ENCODE results near the gene PLPP2. TPM values are rescaled to one million over a fixed set of nuclear protein-coding genes. Genes with fewer than 3 reads are reported as not detected.

Gene PLPP2
- total RNA-seq, 3 donors from 2014 or later (not counting 1 experiment from before 2014, with no cell fraction given) = 0.85 to 6.2 (median 1.0) TPM

DNA sequence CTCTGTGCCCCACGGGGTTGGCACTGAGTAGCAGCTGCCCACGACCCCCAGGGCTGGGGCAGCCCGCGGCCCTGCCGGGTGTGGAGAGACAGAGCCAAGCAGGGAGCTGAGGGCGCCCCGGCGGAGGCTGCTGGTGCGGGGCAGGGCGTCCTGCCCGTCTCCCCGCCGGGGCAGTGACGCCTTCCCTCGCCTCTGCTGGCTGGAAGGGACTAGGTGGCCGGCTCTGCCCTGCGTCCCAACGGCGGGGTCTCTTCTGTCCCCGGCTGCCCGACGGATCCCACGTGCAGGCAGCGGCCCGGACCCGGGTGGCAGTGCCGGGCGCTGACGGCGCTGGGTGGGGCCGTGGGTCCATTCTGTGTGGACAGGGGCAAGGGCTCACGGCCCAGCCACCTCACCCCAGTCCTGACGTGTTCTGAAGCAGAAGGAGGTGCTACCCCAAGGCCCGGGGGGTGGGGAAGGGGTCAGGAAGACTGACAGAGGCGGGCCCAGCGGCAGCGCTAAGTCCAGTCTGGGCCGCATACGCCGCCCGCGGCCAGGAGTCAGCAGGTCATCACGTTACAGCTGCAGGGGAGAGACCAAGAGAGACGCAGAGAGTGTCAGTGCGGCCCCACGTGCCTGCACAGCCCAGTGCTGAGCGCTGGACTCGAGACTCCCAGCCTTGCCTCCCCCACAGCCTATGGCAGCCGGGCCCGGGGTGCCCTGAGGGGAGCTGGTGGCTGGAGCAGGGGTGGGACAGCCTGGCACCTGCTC is 15.1 kb upstream of the PLPP2 start:
- H3K4me3 Mint-ChIP-seq = no peak overlapping the region
- H3K27me3 Mint-ChIP-seq (ENCODE audit: low read depth in 2 of 2) = no peaks in the 10 kb centered on the region
- Histone ChIP-seq H3K36me3 (ENCODE audit: control insufficient read depth, insufficient read depth, low read length) (peaks cover 24% of the 10 kb centered on the region), H3K4me1 (ENCODE audit: control insufficient read depth, insufficient read depth, low read length) (no peaks in the 10 kb centered on the region), H3K4me3 (ENCODE audit: low read length) (no peak overlapping the region), H3K9me3 (ENCODE audit: control insufficient read depth, insufficient read depth, low read length) (no peaks in the 10 kb centered on the region), H3K27me3 (ENCODE audit: control insufficient read depth, insufficient read depth, low read length) (no peaks in the 10 kb centered on the region), H3K27ac (ENCODE audit: low read length) (no peak overlapping the region)
- H3K9me3 Mint-ChIP-seq = no peaks in the 10 kb centered on the region
- H3K36me3 Mint-ChIP-seq = no peaks in the 10 kb centered on the region
- DNase-seq (no peak), ATAC-seq (no peak)
- intact Hi-C loops (cut with micrococcal nuclease) = no loop called here
- no peak overlapping the region for H3K27ac Mint-ChIP-seq
- WGBS (ENCODE audit: insufficient coverage) = 97% methylated on average over 50 of the region's 50 CpGs
- no peaks in the 10 kb centered on the region for H3K4me1 Mint-ChIP-seq
- TF ChIP-seq, protein P1, sequence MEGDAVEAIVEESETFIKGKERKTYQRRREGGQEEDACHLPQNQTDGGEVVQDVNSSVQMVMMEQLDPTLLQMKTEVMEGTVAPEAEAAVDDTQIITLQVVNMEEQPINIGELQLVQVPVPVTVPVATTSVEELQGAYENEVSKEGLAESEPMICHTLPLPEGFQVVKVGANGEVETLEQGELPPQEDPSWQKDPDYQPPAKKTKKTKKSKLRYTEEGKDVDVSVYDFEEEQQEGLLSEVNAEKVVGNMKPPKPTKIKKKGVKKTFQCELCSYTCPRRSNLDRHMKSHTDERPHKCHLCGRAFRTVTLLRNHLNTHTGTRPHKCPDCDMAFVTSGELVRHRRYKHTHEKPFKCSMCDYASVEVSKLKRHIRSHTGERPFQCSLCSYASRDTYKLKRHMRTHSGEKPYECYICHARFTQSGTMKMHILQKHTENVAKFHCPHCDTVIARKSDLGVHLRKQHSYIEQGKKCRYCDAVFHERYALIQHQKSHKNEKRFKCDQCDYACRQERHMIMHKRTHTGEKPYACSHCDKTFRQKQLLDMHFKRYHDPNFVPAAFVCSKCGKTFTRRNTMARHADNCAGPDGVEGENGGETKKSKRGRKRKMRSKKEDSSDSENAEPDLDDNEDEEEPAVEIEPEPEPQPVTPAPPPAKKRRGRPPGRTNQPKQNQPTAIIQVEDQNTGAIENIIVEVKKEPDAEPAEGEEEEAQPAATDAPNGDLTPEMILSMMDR (IDR thresholded peaks at IDR 0.05) = no peak

DNA sequence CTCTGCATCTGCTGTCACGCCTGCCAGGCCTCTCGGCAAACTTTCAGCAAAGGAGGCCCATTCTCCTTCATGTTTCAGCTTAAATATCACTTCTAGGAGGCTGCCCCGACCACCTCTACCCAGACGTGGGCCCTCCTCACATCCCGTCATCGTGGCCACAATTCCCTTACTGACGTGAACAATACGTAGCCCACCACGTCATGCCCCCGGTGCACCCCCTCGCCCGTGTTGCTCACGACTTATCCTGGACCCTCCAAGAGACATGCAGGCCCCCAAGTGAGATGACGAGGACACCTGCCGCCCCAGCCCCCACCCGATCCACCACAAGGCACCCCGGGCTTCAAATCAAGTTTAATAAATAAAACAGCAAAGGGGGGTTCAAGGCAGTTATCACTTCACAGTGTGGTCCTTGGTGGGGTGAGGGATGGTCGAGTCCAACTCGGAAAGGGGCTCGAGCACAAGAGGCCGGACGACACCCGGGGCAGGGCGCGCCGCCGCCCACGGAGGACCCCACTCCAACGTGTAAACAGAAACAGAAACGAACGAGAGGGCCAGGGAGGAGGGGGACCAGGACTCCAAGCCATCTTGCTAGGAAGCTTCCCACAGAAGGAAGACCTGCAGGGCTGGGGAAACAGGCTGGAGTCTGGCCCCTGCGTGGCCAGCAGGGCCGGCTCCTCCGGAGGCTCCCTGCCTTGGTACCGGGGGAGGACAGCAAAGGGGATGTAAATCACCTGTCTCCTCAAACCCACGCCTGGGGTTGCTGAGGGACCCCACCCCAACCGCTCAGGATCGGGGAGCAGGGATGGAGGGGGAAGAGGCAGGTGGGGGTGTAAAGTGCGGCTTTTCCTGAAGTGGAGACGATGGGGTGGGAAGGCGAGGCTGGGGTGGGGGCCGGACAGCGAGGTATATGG is 14.3 kb upstream of the PLPP2 start:
- no peak overlapping the region for H3K4me3 Mint-ChIP-seq
- H3K27me3 Mint-ChIP-seq (ENCODE audit: low read depth in 2 of 2) = no peaks in the 10 kb centered on the region
- H3K36me3 Mint-ChIP-seq = no peaks in the 10 kb centered on the region
- DNase-seq = no peak
- H3K9me3 ChIP-seq (ENCODE audit: control insufficient read depth, insufficient read depth, low read length) = no peaks in the 10 kb centered on the region
- H3K4me1 ChIP-seq (ENCODE audit: control insufficient read depth, insufficient read depth, low read length) = no peaks in the 10 kb centered on the region
- no peaks in the 10 kb centered on the region for H3K27me3 ChIP-seq (ENCODE audit: control insufficient read depth, insufficient read depth, low read length)
- TF ChIP-seq, protein P1 (IDR thresholded peaks at IDR 0.05) = no peak
- H3K4me1 Mint-ChIP-seq = no peaks in the 10 kb centered on the region
- H3K4me3 ChIP-seq (ENCODE audit: low read length) = no peak overlapping the region
- 97% methylated on average over 42 of the region's 43 CpGs for WGBS (ENCODE audit: insufficient coverage)
- H3K36me3 ChIP-seq (ENCODE audit: control insufficient read depth, insufficient read depth, low read length) = peaks cover 16% of the 10 kb centered on the region
- H3K27ac ChIP-seq (ENCODE audit: low read length) = no peak overlapping the region
- intact Hi-C loops (cut with micrococcal nuclease) = no loop called here
- H3K9me3 Mint-ChIP-seq = no peaks in the 10 kb centered on the region
- no peak overlapping the region for H3K27ac Mint-ChIP-seq
- ATAC-seq = no peak

DNA sequence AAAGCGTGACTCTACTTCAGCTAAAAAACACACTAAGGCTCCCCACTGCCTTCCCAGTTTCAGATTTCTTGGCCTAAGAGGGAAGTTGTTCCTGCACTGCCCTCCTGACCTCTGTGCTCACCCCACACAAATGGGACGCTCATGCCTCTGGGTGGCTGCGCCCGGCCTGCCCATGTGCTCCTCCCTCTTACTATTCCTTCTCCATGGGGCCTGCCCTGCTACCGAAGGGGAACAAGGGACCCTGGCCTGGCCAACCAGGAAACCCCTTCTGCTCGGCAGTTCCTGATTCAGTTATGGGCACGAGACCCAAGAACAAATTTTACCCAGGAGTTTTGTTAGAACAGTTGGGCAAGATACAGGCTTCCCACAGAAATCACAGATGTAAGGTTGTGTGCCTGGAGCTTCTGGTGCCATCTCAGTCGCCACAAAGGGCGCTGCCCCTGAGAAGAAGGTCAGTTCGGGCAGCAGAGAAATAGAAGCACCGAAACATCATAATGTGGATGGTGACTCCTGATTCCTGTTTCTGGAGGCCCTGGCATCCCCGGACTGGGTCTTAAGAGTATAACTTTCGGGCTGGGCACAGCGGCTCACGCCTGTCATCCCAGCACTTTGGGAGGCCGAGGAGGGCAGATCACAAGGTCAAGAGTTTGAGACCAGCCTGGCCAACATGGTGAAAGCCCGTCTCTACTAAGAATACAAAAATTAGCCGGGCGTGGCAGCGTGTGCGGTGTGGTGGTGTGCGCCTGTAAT is 5.4 kb upstream of the PLPP2 start:
- H3K4me1 ChIP-seq (ENCODE audit: control insufficient read depth, insufficient read depth, low read length) = peaks cover 7% of the 10 kb centered on the region
- Mint-ChIP-seq H3K36me3 (no peaks in the 10 kb centered on the region), H3K27me3 (ENCODE audit: low read depth in 2 of 2) (peaks cover 14 to 29% of the 10 kb centered on the region in 2 donors), H3K9me3 (no peaks in the 10 kb centered on the region), H3K27ac (no peak overlapping the region), H3K4me1 (peaks cover 0 to 15% of the 10 kb centered on the region in 2 donors), H3K4me3 (peak overlapping the region; percentile 6)
- ATAC-seq = no peak
- WGBS (ENCODE audit: insufficient coverage) = 81% methylated on average over 22 of the region's 22 CpGs
- no peak overlapping the region for H3K4me3 ChIP-seq (ENCODE audit: low read length)
- H3K27me3 ChIP-seq (ENCODE audit: control insufficient read depth, insufficient read depth, low read length) = peaks cover 20% of the 10 kb centered on the region
- intact Hi-C loops (cut with micrococcal nuclease) = no loop called here
- no peaks in the 10 kb centered on the region for H3K36me3 ChIP-seq (ENCODE audit: control insufficient read depth, insufficient read depth, low read length)
- TF ChIP-seq, protein P1 (IDR thresholded peaks at IDR 0.05) = no peak
- no peak overlapping the region for H3K27ac ChIP-seq (ENCODE audit: low read length)
- no peaks in the 10 kb centered on the region for H3K9me3 ChIP-seq (ENCODE audit: control insufficient read depth, insufficient read depth, low read length)
- DNase-seq = no peak

Data from natural killer cell (primary cell).